Ishikawa (cell line): ENCODE results near the gene CTNNA3.

Experiments
- CEBPB ChIP-seq: IDR thresholded peaks from 2 replicates; pipeline ENCODE4 v1.6.1; 2012
- CREB1 ChIP-seq: IDR thresholded peaks from 2 replicates; pipeline ENCODE4 v1.6.1; 2012; ENCODE audit warnings: low read depth
- EP300 ChIP-seq: IDR thresholded peaks from 2 replicates; pipeline ENCODE4 v1.6.1; 2012; ENCODE audit warnings: borderline replicate concordance
- FOXM1 ChIP-seq: IDR thresholded peaks from 2 replicates; pipeline ENCODE4 v1.6.1; 2012; ENCODE audit warnings: low read depth, borderline replicate concordance
- MAX ChIP-seq: IDR thresholded peaks from 2 replicates; pipeline ENCODE4 v1.6.1; 2012
- NFIC ChIP-seq: IDR thresholded peaks from 2 replicates; pipeline ENCODE4 v1.6.1; 2012
- RAD21 ChIP-seq: IDR thresholded peaks from 2 replicates; pipeline ENCODE4 v1.6.1; 2012; ENCODE audit warnings: low read depth
- REST ChIP-seq: IDR thresholded peaks from 2 replicates; pipeline ENCODE4 v1.6.1; 2012; ENCODE audit warnings: low read depth, mild to moderate bottlenecking
- TAF1 ChIP-seq: IDR thresholded peaks from 2 replicates; pipeline ENCODE4 v1.6.1; 2012; ENCODE audit warnings: low read depth, mild to moderate bottlenecking
- TCF12 ChIP-seq: IDR thresholded peaks from 2 replicates; pipeline ENCODE4 v1.6.1; 2012; ENCODE audit warnings: low read depth
- TEAD4 ChIP-seq: IDR thresholded peaks from 2 replicates; pipeline ENCODE4 v1.6.1; 2012
- YY1 ChIP-seq: IDR thresholded peaks from 2 replicates; pipeline ENCODE4 v1.6.1; 2012; ENCODE audit warnings: low read depth

- TF ChIP-seq RAD21 (no peak), NFIC (no peak), TAF1 (no peak), YY1 (no peak), EP300 (no peak), TEAD4 (no peak), REST (no peak), CEBPB (no peak), TCF12 (no peak), MAX (no peak), CREB1 (no peak), FOXM1 (no peak)
Observed at GRCh38 chr10:67077376-67077775, 618.6 kb downstream of the CTNNA3 start.
